ENCODE data around the gene DLG1. TPM values are rescaled to one million over a fixed set of nuclear protein-coding genes. Genes with fewer than 3 reads are reported as not detected.
"Not testable (repeated sequence)": the region's sequence is repeated elsewhere in the genome, so short reads cannot be mapped to it uniquely, and the experiment has no call there.

Gene DLG1
- total RNA-seq, 1 experiment from 2014 or later = 28.9 TPM

GRCh38 chr3:197122394-197122793 is 176.0 kb downstream of the DLG1 start:
- in situ Hi-C loops (cut with HindIII; ENCODE audit: low pct_unique_long_range_greater_than_20kb, low sequenced_read_pairs) = no loop called here
- no peak for DNase-seq (ENCODE audit: low read depth, low spot score)

DNA sequence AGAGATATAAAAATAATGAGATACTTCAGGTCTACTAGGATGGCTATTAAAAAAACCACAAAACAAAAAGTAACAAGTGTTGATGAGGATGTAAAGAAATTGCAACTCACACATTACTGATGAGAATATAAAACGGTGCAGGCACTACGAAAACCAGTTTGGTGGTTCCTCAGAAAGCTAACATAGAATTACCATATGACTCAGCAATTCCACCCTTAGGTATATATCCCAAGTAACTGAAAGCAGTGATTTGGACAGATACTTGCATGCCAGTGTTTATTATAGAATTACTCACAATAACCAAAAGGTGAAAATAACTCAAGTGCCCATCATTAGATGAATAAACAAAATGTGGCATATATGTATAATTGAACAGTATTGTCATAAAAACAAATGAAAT is 181.3 kb downstream of the DLG1 start:
- DNase-seq (ENCODE audit: low read depth, low spot score) = no peak
- in situ Hi-C loops (cut with HindIII; ENCODE audit: low pct_unique_long_range_greater_than_20kb, low sequenced_read_pairs) = no loop called here

DNA sequence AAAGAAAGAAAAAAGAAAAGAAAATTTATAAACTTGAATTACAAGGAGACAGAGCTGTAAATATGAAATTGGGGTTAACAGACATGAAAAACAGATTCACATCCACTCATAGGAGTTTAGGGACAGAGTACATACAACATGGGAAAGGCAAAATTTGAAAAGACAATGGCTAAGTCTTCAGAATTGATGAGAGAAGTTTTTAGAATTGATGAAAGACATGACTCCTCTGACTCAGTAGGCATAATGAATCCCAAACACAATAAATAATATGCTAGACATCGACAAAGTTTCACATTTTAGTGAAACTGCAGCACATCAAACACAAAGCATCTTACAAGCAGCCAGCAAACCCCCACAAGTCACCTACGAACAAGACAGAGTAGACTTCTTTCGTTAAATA is 184.4 kb downstream of the DLG1 start:
- DNase-seq (ENCODE audit: low read depth, low spot score) = no peak
- in situ Hi-C loops (cut with HindIII; ENCODE audit: low pct_unique_long_range_greater_than_20kb, low sequenced_read_pairs) = no loop called here

DNA sequence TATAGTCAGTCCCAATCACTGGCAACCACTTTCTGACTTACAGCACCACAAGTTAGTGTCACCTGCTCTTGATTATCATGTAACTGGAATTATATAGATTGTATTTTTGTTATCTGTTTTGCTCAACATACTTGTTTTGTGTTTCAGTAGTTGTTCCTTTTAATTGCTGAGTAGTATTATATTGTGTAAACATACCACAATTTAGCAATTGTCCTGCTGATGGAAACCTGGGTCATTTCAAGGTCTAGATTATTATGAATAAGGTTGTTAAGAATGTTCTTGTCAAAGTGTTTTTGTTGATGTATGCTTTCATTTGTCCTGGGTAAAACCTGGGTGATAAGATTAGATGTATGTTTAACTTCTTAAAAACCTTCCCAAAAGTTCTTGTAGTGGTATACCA is 186.7 kb downstream of the DLG1 start:
- in situ Hi-C loops (cut with HindIII; ENCODE audit: low pct_unique_long_range_greater_than_20kb, low sequenced_read_pairs) = no loop called here
- DNase-seq (ENCODE audit: low read depth, low spot score) = no peak

- in situ Hi-C loops (cut with HindIII; ENCODE audit: low pct_unique_long_range_greater_than_20kb, low sequenced_read_pairs) = no loop called here
- no peak for DNase-seq (ENCODE audit: low read depth, low spot score)
These were observed 192.6 kb downstream of the DLG1 start for GRCh38 chr3:197105786-197106185.

GRCh38 chr3:197104738-197105137 is 193.7 kb downstream of the DLG1 start:
- in situ Hi-C loops (cut with HindIII; ENCODE audit: low pct_unique_long_range_greater_than_20kb, low sequenced_read_pairs) = no loop called here

GRCh38 chr3:197103766-197104165 is 194.6 kb downstream of the DLG1 start:
- no peak for DNase-seq (ENCODE audit: low read depth, low spot score)

More at GRCh38 chr3:197104738-197105137, 193.7 kb downstream of the DLG1 start:
- DNase-seq (ENCODE audit: low read depth, low spot score) = no peak

GRCh38 chr3:197093871-197094270 is 204.5 kb downstream of the DLG1 start:
- in situ Hi-C loops (cut with HindIII; ENCODE audit: low pct_unique_long_range_greater_than_20kb, low sequenced_read_pairs) = no loop called here
- DNase-seq (ENCODE audit: low read depth, low spot score) = no peak

More at GRCh38 chr3:197103766-197104165, 194.6 kb downstream of the DLG1 start:
- in situ Hi-C loops (cut with HindIII; ENCODE audit: low pct_unique_long_range_greater_than_20kb, low sequenced_read_pairs) = no loop called here

DNA sequence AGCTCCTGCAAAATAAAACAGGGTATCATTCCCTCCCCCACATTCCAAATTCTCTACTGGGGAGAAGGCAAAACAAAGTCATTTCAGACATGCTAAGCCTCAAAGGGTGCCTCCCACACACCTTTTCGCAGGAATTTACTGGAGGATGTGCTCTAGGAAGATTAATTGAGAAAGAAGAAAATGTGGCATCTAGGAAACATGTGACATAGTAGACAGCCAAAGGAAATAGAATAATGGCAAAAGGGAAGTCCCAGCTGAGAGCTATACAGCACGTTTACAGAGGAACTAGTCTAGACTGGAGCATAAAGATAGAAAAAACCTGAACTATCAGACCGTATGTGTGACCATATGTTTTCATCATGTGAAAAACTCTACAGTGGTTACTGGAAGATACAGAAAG is 210.0 kb downstream of the DLG1 start:
- DNase-seq (ENCODE audit: low read depth, low spot score) = no peak
- in situ Hi-C loops (cut with HindIII; ENCODE audit: low pct_unique_long_range_greater_than_20kb, low sequenced_read_pairs) = no loop called here

DNA sequence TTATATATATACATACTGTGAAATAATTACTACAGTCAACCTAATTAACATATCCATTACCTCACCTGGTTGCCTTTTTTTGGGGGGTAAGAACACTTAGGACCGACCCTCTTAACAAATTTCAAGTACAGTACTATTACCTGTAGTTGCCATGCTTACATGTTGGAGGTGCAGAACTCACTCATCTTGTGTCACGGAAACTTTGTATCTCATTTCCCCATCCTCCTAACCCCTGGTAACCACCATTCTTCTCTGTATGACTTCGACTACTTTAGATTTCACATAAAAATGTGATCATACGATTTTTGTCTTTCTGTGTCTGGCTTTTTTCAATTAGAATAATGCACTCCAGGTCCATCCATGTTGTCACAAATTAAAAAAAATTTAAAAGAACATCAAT is 213.3 kb downstream of the DLG1 start:
- in situ Hi-C loops (cut with HindIII; ENCODE audit: low pct_unique_long_range_greater_than_20kb, low sequenced_read_pairs) = no loop called here
- DNase-seq (ENCODE audit: low read depth, low spot score) = no peak

DNA sequence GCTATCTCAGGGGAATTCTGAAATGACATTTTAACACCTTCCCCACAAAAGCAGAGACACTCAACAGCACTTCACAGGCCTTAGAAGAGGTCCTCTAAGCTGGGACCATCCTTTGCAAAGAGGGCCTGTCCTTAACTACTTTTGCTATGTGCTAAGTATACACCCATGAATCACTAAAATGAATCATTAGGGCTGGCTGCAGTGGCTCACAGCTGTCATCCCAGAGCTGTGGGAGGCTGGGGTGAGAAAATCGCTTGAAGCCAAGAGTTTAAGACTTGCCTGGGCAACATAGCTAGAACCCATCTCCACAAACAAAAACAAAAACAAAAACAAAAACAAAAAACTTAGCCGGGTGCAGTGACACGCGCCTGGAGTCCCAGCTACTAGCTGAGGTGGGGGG is 214.9 kb downstream of the DLG1 start:
- in situ Hi-C loops (cut with HindIII; ENCODE audit: low pct_unique_long_range_greater_than_20kb, low sequenced_read_pairs) = no loop called here
- DNase-seq (ENCODE audit: low read depth, low spot score) = no peak

DNA sequence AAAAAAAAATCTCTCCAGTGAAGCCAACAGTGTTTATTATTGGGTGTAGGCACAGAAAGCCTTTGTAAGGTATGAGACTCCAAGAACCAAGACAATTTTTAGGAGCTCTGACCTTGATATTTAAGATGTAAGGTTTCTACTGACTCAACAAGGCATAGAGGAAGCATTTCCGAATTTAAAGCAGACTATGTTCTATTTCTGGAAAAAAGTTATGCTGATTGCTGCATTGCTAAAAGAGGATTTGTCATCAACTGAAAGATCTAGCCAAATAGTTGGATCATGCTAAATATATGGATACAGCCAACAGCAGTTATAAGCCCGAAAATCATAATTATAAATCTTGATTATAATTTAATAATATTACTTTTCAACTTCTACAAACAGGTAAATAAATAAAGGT is 215.5 kb downstream of the DLG1 start:
- no peak for DNase-seq (ENCODE audit: low read depth, low spot score)
- in situ Hi-C loops (cut with HindIII; ENCODE audit: low pct_unique_long_range_greater_than_20kb, low sequenced_read_pairs) = no loop called here

- in situ Hi-C loops (cut with HindIII; ENCODE audit: low pct_unique_long_range_greater_than_20kb, low sequenced_read_pairs) = no loop called here
- no peak for DNase-seq (ENCODE audit: low read depth, low spot score)
These were observed 218.1 kb downstream of the DLG1 start for GRCh38 chr3:197080344-197080743.

GRCh38 chr3:197076415-197076814 is 222.0 kb downstream of the DLG1 start:
- in situ Hi-C loops (cut with HindIII; ENCODE audit: low pct_unique_long_range_greater_than_20kb, low sequenced_read_pairs) = no loop called here
- no peak for DNase-seq (ENCODE audit: low read depth, low spot score)

DNA sequence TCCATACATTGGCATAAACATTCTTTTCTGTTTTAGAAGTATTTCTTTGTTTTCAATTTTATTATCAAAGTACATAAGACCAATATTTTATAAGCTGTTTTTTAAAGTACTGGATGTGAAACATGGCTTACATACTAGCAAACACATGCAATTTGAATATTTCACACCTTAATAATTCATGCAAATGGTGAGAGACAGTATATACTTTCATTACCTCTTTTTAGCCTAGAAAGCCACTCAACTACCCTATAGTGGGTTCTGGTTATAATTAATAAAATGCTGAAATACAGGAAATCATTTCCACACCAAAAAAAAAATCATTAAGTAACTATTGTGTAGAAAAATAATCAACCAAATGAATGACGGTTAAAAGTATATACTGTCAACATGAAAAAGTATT is 230.3 kb downstream of the DLG1 start:
- in situ Hi-C loops (cut with HindIII; ENCODE audit: low pct_unique_long_range_greater_than_20kb, low sequenced_read_pairs) = no loop called here
- no peak for DNase-seq (ENCODE audit: low read depth, low spot score)

DNA sequence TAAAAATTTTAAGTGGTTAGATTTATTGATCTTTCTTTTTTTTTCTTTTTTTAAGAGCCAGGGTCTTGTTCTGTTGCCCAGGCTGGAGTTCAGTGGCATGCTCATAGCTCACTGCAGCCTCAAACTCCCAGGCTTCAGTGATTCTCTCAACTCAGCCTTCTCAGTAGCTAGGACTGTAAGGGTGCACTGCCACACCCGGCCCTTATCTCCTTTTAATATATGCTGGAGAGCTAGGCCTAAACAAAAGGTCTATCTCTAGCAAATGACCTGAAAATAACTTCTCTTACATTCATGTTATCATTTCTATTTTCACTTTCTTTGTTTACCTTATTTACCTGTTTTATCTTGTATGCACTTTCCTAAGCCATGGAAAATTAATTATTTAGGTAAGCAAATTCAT is 233.6 kb downstream of the DLG1 start:
- in situ Hi-C loops (cut with HindIII; ENCODE audit: low pct_unique_long_range_greater_than_20kb, low sequenced_read_pairs) = no loop called here
- no peak for DNase-seq (ENCODE audit: low read depth, low spot score)

DNA sequence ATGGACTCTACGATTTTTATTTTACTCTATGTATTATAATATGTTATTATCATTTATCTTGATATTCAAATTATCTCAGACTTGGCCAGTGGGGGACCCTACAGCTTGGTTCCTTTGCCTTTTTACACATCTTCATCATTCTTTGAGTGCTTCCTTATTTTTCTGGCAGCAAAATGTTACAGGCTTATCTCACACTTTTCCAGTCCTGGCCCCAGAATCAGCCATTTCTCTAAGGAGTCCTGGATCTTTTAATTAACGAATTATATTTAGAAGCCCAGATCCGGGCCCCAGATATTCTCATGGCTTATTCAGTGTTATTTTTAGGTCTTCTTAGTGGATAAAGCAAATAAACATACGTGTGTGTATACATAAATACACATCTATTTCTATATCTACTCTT is 236.0 kb downstream of the DLG1 start:
- in situ Hi-C loops (cut with HindIII; ENCODE audit: low pct_unique_long_range_greater_than_20kb, low sequenced_read_pairs) = no loop called here
- no peak for DNase-seq (ENCODE audit: low read depth, low spot score)

DNA sequence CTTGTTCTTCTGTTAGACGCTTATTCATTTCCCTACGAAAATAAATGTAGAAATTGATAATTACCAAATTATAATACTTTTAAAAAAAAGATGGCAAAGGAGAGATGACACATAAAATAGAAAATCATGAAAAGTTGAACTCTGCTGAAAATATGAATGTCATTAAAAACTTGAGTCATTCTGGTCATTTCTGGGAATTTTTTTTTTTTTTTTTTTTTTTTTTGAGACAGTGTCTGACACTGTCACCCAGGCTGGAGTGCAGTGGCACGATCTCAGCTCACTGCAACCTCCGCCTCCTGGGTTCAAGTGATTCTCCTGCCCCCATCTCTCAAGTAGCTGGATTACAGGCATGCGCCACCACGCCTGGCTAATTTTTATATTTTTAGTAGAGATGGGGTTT is 246.8 kb downstream of the DLG1 start:
- DNase-seq (ENCODE audit: low read depth, low spot score) = not testable (repeated sequence)

DNA sequence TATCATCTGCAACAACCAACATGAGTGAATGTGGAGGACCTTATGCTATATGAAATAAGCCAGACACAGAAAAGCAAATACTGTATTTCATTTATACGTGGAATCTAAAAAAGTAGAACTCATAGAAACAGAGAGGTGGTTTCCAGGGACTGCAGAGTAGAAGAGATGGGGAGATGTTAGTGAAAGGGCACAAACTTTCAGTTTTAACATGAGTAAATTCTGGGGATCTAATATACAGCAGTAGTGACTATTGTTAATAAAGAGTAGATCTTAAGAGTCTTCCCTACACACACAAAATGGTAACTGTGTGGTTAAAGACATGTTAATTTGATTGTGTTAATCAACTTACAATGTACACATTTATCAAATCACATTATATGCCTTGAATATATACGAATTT is 247.9 kb downstream of the DLG1 start:
- in situ Hi-C loops (cut with HindIII; ENCODE audit: low pct_unique_long_range_greater_than_20kb, low sequenced_read_pairs) = no loop called here
- no peak for DNase-seq (ENCODE audit: low read depth, low spot score)

More for the DNA sequence above, 246.8 kb downstream of the DLG1 start:
- in situ Hi-C loops (cut with HindIII; ENCODE audit: low pct_unique_long_range_greater_than_20kb, low sequenced_read_pairs) = not testable (repeated sequence)

- in situ Hi-C loops (cut with HindIII; ENCODE audit: low pct_unique_long_range_greater_than_20kb, low sequenced_read_pairs) = no loop called here
- no peak for DNase-seq (ENCODE audit: low read depth, low spot score)
These were observed 255.9 kb downstream of the DLG1 start for GRCh38 chr3:197042539-197042938.

Data from SK-MEL-5 (cell line).